Measurements from ENCODE around the gene CEP104. TPM values are rescaled to one million over a fixed set of nuclear protein-coding genes. Genes with fewer than 3 reads are reported as not detected.

The CEP104 gene
- total RNA-seq, 1 experiment from 2014 or later: 74.1 TPM

DNA sequence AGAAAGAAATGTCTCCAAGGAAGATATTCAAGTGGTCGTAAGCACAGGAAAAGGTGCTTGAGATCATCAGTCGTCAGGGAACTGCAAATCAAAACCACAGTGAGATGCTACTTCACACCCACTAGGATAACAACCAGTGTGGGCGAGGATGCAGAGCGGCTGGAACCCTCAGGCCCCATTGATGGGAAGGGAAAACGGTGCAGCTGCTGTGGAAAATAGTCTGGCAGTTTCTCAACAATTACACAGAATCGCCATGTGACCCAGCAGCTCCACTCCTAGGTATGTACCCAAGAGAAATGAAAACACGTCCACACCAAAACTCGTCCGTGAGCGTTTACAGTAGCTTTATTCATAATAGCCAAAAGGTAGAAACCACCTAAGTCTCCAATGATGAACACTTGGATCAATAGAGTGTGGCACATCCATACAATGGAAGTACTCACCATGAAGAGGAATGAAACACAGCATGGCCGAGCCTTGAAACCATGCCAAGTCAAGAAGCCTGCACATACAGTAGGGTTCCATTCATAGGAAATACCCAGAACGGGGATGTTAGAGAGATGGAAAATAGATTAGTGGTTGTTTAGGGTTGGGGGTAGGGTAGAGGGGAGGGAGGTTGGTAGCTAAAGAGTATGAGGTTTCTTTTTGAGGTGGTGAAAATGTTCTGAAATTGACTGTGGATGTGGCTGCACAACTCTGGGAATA lies 6.4 kb upstream of the CEP104 start:
- TF ChIP-seq, protein P1, sequence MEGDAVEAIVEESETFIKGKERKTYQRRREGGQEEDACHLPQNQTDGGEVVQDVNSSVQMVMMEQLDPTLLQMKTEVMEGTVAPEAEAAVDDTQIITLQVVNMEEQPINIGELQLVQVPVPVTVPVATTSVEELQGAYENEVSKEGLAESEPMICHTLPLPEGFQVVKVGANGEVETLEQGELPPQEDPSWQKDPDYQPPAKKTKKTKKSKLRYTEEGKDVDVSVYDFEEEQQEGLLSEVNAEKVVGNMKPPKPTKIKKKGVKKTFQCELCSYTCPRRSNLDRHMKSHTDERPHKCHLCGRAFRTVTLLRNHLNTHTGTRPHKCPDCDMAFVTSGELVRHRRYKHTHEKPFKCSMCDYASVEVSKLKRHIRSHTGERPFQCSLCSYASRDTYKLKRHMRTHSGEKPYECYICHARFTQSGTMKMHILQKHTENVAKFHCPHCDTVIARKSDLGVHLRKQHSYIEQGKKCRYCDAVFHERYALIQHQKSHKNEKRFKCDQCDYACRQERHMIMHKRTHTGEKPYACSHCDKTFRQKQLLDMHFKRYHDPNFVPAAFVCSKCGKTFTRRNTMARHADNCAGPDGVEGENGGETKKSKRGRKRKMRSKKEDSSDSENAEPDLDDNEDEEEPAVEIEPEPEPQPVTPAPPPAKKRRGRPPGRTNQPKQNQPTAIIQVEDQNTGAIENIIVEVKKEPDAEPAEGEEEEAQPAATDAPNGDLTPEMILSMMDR (IDR thresholded peaks at IDR 0.05; ENCODE audit: unreplicated experiment): no peak
- no peaks in the 10 kb centered on the region for H3K9me3 Mint-ChIP-seq (ENCODE audit: unreplicated experiment)
- H3K27ac Mint-ChIP-seq (ENCODE audit: low read depth, unreplicated experiment): no peak overlapping the region
- POLR2A ChIA-PET: no interaction called here
- H3K27me3 Mint-ChIP-seq (ENCODE audit: insufficient read depth, unreplicated experiment): no peaks in the 10 kb centered on the region
- DNase-seq (ENCODE audit: unreplicated experiment): no peak
- no TSS peak for BruUV-seq (replicated peaks)
- peaks cover 9% of the 10 kb centered on the region for H3K36me3 Mint-ChIP-seq (ENCODE audit: insufficient read depth, unreplicated experiment)
- intact Hi-C loops (cut with micrococcal nuclease): no loop called here
- H3K4me3 Mint-ChIP-seq (ENCODE audit: unreplicated experiment): no peak overlapping the region
- H3K4me1 Mint-ChIP-seq (ENCODE audit: insufficient read depth, unreplicated experiment): peaks cover 5% of the 10 kb centered on the region
- CTCF ChIA-PET: interaction anchor here (0.7 to 1.1 kb wide), 2 partner anchors 1446 to 1882 kb away, joined by 3 to 4 read pairs; no protein-coding TSS in a partner anchor

DNA sequence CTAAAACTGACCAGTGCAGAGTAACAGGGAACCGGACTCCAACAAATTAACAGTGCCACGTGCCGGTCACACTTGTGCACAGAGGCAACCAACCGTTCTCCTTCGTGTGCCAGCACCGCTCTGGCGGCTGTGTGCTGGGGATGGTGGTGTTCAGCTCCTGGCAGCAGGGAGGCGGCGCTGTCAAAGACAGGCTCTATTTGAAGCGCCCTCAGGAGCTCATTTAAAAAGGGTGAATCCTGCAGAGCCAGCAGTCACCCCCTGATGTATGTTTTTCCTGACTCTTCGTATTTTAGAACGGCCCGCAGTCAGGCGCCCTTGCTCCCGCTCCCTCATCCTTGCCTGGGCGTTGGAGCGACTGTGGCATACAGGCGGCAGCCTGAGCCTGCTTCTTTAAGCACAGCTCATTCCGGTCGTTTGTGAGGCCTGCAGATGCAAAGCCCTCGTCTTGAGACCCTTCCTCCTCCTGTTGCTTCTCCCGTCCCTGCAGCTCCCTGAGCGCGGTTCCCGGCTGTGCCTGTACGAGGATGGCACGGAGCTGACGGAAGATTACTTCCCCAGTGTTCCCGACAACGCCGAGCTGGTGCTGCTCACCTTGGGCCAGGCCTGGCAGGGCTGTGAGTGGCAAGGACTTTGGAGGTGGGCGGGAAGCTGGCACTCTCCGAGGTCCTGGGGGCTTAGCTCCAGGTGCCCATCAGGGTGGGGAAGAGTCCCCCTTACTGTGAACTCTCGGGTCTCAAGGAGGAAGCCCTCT lies 1.4 kb upstream of the CEP104 start:
- intact Hi-C loops (cut with micrococcal nuclease): no loop called here
- ChIA-PET CTCF (interaction anchor here (0.5 to 2.0 kb wide), 8 partner anchors 10 to 805 kb away, joined by 3 to 8 read pairs (median 4); partner anchors contain the start of gene C1orf174), POLR2A (interaction anchor here (0.5 to 3.3 kb wide), 10 partner anchors 10 to 1760 kb away, joined by 3 to 47 read pairs (median 4); partner anchors contain the start of genes C1orf174 and LRRC47)
- BruUV-seq (replicated peaks): no TSS peak
- peaks cover 5% of the 10 kb centered on the region for H3K36me3 Mint-ChIP-seq (ENCODE audit: insufficient read depth, unreplicated experiment)
- peak; percentile 52 for DNase-seq (ENCODE audit: unreplicated experiment)
- TF ChIP-seq, protein P1 (IDR thresholded peaks at IDR 0.05; ENCODE audit: unreplicated experiment): no peak
- peak overlapping the region; percentile 97 for H3K4me3 Mint-ChIP-seq (ENCODE audit: unreplicated experiment)
- H3K27ac Mint-ChIP-seq (ENCODE audit: low read depth, unreplicated experiment): peak overlapping the region; percentile 84
- H3K27me3 Mint-ChIP-seq (ENCODE audit: insufficient read depth, unreplicated experiment): no peaks in the 10 kb centered on the region
- peaks cover 15% of the 10 kb centered on the region for H3K4me1 Mint-ChIP-seq (ENCODE audit: insufficient read depth, unreplicated experiment)
- H3K9me3 Mint-ChIP-seq (ENCODE audit: unreplicated experiment): no peaks in the 10 kb centered on the region

DNA sequence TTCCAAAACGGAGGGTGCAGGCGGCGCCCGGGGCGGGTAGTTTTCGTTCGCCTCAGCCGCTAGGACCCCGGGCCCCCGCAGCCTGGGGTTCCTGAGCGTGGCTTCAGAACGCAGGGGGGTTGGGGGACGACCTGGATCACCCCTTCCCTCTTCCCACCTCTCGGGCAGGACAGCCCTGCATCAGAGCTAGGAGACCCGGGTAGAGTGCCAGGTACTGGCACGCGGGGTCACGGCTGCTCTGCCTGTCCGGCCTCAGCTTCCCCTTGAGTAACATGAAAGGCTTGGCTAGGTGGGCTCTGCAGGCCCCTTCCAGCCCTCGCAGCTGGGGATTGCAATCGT lies 749 bp upstream of the CEP104 start:
- H3K27me3 Mint-ChIP-seq (ENCODE audit: insufficient read depth, unreplicated experiment): no peaks in the 10 kb centered on the region
- H3K4me1 Mint-ChIP-seq (ENCODE audit: insufficient read depth, unreplicated experiment): peaks cover 15% of the 10 kb centered on the region
- H3K27ac Mint-ChIP-seq (ENCODE audit: low read depth, unreplicated experiment): peak overlapping the region; percentile 84
- ChIA-PET CTCF (interaction anchor here (0.6 to 2.0 kb wide), 9 partner anchors 11 to 1716 kb away, joined by 3 to 8 read pairs (median 3); partner anchors contain the start of gene LRRC47), POLR2A (interaction anchor here (0.5 to 3.3 kb wide), 9 partner anchors 9 to 1466 kb away, joined by 3 to 47 read pairs (median 4); partner anchors contain the start of genes C1orf174, LRRC47, MORN1 and RER1)
- H3K36me3 Mint-ChIP-seq (ENCODE audit: insufficient read depth, unreplicated experiment): peaks cover 5% of the 10 kb centered on the region
- no TSS peak for BruUV-seq (replicated peaks)
- peak overlapping the region; percentile 97 for H3K4me3 Mint-ChIP-seq (ENCODE audit: unreplicated experiment)
- intact Hi-C loops (cut with micrococcal nuclease): loop anchor here (1.0 kb wide), 1 partner anchor 43 kb away; the partner anchor contains the start of gene C1orf174
- no peak for DNase-seq (ENCODE audit: unreplicated experiment)
- TF ChIP-seq, protein P1 (IDR thresholded peaks at IDR 0.05; ENCODE audit: unreplicated experiment): no peak
- H3K9me3 Mint-ChIP-seq (ENCODE audit: unreplicated experiment): no peaks in the 10 kb centered on the region

All from MCF 10A (cell line).